GM21619 (cell line): ENCODE measurements around the gene TRIP12.
"Not testable (repeated sequence)": the region's sequence is repeated elsewhere in the genome, so short reads cannot be mapped to it uniquely, and the experiment has no call there.

Experiments
- ATAC-seq: cut with Tn5 transposase; IDR thresholded peaks from one replicate; pipeline ENCODE4 v1.9.1; 2021; ENCODE audit not compliant: unreplicated experiment

Gene TRIP12

DNA sequence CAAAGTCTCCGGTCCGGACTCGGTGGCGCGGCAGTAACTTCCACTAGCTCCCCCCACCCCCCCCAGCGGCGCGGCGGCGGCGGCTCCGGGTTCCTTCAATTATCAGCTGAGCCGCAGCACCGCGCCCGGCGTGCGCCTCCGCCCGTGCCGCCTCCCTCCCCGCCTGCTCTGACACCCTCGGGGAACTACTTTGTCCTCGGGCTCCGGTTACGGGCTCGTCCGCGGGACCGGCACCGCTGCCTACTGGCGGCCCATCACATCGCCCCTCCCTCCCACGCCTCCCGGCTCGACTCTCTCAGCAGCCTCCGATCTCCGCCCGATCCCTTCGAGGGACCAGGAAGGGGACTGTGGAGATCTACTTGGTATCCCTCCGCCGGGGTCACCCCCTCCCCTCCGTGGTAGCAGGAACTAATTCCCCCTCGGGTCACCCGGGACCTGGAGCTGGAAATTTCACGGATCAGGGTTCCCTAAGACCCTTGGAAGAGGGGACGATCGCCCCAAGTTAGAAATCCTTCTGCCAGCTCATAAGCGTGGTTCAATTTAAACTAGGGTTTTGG, at the start of gene TRIP12:
Gene TRIP12 (minus strand): TSS at position 118 of the 557 bp plus-strand sequence. CDS start 41,930 bp downstream, outside the sequence.
- peak; percentile 68 for ATAC-seq

GRCh38 chr2:229971298-229971790, 49.5 kb upstream of the TRIP12 start:
- no peak for ATAC-seq

DNA sequence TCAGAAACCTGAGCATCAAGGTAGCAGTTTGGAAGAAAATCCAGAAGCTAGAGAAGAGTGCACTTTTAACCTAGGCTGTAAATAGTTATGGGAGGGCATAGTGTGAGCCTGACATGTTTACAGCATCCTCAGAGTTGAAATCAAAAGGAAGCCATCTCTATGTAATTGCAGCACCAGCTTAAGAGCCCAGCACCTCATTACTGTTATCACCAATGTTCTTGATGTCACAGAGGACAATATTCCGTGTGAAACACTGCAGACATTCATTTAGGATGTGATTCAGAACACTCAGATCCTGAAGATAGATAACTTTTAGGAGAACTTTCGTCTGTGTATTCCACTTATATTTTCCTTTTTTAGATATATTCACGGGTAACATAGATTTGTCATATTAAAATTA, 48.6 kb upstream of the TRIP12 start:
- no peak for ATAC-seq

- no peak for ATAC-seq
Measured at GRCh38 chr2:229969921-229970320, 48.1 kb upstream of the TRIP12 start.

GRCh38 chr2:229963596-229963995, 41.8 kb upstream of the TRIP12 start:
- ATAC-seq = not testable (repeated sequence)

GRCh38 chr2:229956491-229956890, 34.7 kb upstream of the TRIP12 start:
- no peak for ATAC-seq

DNA sequence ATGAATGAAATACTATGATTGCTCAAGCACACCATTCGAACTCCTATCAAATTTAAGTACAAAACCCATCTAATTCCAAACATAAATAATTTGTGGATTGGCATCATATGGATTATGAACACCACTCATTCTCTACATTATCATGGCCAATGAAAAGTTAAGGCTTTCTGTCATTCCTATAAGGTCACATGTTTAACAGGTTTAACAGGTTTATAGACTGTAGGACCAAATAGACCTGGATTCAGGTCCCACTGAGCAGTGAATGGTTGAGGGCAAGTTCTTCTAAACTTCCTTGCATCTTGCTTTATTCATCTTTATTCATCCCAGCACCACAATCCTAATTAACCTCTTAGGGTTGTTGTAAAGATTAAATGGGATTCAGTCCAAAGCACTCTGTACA, 33.9 kb upstream of the TRIP12 start:
- ATAC-seq = no peak

DNA sequence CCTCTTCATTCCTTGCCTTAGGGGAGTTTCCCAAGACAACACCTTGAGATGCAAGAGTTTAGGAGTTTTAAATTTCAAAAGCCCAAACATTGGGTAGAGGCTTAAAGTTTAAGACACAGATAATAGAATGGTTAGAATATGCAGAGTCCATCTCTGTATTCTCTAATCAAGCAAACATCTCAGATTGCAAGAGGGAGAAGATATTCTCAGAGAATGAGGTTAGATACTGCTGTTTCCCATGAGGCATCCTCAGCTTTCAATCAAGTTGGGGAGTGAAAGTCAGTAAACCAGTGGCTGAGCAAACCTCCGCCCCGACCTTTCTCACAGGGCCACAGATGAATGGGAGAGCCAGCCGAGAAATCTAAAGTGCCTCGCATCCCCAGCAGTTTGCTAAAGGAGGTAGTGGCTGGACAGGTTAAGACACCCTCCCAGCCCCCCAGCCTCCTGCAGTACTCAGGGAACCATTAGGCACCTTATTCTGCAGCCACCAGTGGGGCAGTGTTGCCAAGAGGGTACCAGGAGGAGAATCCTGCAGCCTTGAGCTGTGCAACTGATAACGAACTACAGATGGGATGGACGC, 30.5 kb upstream of the TRIP12 start:
- no peak for ATAC-seq

DNA sequence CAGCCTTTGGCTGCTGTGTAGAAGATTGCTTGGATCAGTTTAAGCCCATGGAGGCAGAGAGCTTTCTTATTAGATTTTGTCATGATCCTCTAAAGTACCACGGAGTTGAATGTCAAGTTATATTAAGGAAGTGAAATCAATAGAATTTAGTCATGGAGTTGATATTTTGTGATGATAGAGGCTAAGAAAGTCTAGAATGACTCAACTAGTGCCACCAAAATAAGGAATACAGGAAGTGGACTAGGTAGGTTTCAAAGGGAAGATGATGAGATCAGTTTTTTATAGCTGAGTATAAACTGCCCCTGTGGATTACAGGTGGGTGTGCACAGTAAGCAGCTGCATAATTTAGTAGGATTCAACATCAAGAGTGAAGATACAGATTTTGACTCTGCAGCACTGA, 25.7 kb upstream of the TRIP12 start:
- peak; percentile 65 for ATAC-seq

- ATAC-seq = no peak
Measured at GRCh38 chr2:229945975-229946374, 24.2 kb upstream of the TRIP12 start.

DNA sequence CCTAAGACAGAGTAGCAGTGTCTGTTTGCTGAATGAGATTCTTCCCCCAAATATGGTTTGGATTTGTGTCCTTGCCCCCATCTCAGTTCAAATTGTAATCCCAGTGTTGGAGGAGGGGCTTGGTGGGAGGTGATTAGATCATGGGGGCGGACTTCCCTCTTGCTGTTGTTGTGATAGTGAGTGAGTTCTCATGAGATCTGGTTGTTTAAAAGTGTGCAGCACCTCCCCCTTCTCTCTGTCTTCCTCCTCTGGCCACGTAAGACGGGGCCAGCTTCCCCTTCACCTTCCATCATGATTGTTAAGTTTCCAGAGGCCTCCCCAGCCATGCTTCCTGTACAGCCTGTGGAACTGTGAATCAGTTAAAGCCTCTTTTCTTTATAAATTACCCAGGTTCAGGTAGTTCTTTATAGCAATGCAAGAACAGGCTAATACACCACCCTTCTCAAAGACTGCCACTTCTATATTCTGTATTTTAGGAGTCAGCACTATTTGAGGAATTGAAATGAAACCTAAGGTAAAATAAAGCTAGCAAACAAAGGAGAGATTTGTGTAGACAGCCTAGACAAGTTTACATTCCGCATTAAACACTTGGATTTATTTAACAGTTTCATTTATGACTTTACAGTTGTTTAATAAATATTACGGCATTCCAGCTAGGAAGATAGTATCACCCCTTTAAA, 22.1 kb upstream of the TRIP12 start:
- ATAC-seq = no peak

- no peak for ATAC-seq
Measured at GRCh38 chr2:229943171-229943570, 21.4 kb upstream of the TRIP12 start.

DNA sequence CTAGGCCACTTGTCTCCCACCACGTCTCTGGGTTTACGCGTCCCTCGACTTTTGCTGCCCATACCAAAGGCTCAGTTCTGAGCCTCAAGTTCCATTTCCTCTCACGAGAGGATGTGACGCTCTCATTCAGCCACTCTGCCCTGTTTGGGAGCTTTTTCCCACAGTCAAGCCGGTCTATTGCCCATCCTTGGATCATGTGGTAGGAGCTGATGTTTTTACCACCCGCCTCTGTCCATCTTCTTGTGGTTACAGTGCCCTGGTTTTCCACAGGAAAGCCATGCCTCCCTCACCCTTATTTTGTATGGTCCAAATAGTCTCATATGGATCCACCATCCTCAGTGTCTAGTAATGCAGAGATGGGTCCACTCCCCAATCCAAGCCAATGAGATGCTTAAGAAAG, 20.9 kb upstream of the TRIP12 start:
- ATAC-seq = no peak

GRCh38 chr2:229937537-229937936, 15.7 kb upstream of the TRIP12 start:
- ATAC-seq = no peak

DNA sequence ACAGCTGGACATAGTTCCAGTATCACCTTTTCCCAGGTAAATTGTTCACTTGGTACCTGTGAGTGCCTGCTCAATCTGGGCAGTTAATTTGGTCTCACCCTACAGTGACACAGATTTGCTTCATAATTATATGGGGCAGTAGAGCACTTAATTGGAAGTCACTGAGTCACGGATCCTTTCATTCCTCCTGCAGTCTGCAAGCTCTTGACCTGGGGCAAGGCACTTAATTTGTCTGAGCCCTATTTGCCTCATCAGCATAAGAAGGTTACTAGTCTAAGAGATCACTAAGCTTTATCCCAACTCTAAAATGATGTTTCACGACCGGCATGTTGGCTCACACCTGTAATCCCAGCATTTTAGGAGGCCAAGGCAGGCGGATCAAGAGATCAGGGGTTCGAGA, 9.4 kb upstream of the TRIP12 start:
- no peak for ATAC-seq

GRCh38 chr2:229930656-229931055, 8.8 kb upstream of the TRIP12 start:
- ATAC-seq = no peak

DNA sequence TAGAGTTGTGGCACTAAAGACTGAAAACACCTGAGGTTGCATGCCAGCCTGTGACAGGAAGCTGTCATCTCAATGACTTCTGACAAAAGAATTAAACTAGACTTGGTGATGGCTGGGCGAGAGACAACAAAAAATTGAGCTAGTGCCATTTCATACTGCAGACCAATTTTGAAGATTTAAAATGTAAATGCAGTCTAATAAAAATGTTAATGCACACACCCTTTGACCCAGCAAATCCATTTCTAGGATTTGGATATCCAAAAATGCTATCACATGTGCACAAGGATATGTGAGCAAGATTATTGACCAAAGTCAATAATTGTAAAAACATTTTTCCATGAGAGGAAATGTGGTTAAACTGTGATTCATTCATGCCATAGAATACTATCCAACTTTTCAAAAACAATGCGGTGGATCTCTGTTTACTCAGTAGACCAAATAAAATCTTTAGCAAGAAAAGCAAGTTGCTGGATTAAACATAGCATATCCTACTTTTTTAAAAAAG, 6.1 kb upstream of the TRIP12 start:
- no peak for ATAC-seq

DNA sequence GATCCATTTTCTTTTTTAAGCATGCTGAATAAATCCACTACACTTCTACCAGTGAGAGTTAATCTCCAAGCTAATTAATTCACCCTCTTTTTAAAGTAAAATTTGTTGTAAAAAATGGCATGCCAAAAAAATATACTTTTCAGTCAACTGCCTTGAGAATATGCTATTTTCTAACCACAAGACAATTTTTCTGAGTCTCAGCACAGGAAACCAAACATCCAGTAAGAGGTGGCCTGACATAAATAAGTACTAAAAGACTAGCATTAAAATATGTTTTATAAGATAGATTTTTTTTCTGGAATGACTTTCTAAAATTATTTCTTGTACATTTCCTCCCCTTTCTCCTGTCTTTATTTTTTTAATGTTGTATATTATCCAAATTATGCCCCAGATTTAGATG, 3.4 kb upstream of the TRIP12 start:
- ATAC-seq = no peak

DNA sequence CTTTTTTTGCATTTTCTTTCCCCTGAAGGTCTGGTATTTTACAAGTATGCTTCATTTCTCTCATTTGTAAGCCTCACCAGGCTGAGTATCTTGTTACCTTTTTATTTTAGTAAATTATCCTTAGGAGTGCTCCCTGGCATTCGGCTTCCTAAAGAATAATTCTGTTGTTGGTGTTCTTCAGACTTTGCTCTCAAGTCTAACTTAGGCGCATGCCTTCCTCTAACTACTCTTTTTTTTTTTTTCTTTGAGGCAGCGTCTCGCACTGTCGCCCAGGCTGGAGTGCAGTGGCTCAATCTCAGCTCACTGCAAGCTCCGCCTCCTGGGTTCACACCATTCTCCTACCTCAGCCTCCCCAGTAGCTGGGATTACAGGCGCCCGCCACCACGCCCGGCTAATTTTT, 2.7 kb upstream of the TRIP12 start:
- ATAC-seq = not testable (repeated sequence)

GRCh38 chr2:229922449-229923386, 909 bp upstream of the TRIP12 start, which contains the start of gene FBXO36:
Gene FBXO36, plus strand, starts transcription at chr2:229922503. Its CDS starts 11 bp downstream, at chr2:229922514.
- ATAC-seq = peak; percentile 62
